GM23248 (cell line): ENCODE results near the gene C1D.

Experiments used
- EZH2 ChIP-seq: fragments of 200-600 bp; sonication (generic); IDR thresholded peaks from 2 replicates; pipeline ENCODE4 v1.6.1; 2018; ENCODE audit warnings: antibody characterized with exemption, mild to moderate bottlenecking; ENCODE audit not compliant: insufficient read depth, poor library complexity, severe bottlenecking
- EZH2phosphoT487 ChIP-seq: fragments of 200-600 bp; sonication (generic); IDR thresholded peaks from 2 replicates; pipeline ENCODE4 v1.6.1; 2018; ENCODE audit warnings: antibody characterized with exemption, moderate library complexity, mild to moderate bottlenecking, low read depth; ENCODE audit not compliant: insufficient read depth

GRCh38 chr2:68093634-68094033 is 30.8 kb upstream of the C1D start:
- no peak for TF ChIP-seq EZH2
- no peak for TF ChIP-seq EZH2phosphoT487
